K562 (cell line): Measurements from ENCODE around the gene CSNK1G1.

Experiments used
- CTCF ChIP-seq, 3 experiments: IDR thresholded peaks in 2 of 3; conservative IDR thresholded peaks in 1 of 3; 2 replicates each; pipeline ENCODE4 v1.5.1; 2011 to 2012; ENCODE audit warnings: low read length in 3 of 3, mild to moderate bottlenecking in 3 of 3, control low read depth in 2 of 3, improper control_type of control experiment in 1 of 3, inconsistent platforms in 1 of 3, low read depth in 1 of 3, mixed read lengths in 1 of 3, moderate library complexity in 1 of 3; ENCODE audit not compliant: insufficient read depth in 2 of 3
- ZBED1 ChIP-seq: IDR thresholded peaks from 2 replicates; pipeline ENCODE4 v1.6.1; 2014

- no peak for TF ChIP-seq ZBED1
- no peak for TF ChIP-seq CTCF (IDR thresholded peaks at IDR 0.05 in 2 of 3, conservative IDR thresholded peaks at IDR 0.05 in 1 of 3; ENCODE audit: insufficient read depth in 2 of 3, low read depth in 1 of 3, low read length in 3 of 3)
Observed at GRCh38 chr15:64286473-64286872, 69.5 kb downstream of the CSNK1G1 start.
